Keratinocyte (primary cell): Measurements from ENCODE around the gene HSFX1. TPM values are rescaled to one million over a fixed set of nuclear protein-coding genes. Genes with fewer than 3 reads are reported as not detected.

ENCODE experiments used
- DNase-seq: peaks from one replicate; pipeline ENCODE4 v3.0.0-alpha.2; 2011; ENCODE audit warnings: low read depth, missing footprints, low spot score
- FAIRE-seq: peaks from 2 replicates; lab custom pipeline; 2011; peaks lifted over from hg19 to GRCh38; lab: Jason Lieb, UNC
- H2AFZ ChIP-seq: 2 replicates; pipeline ENCODE4 v1.6.0; 2012; ENCODE audit warnings: low read length, control low read depth, inconsistent platforms; ENCODE audit not compliant: control insufficient read depth
- H3K27ac ChIP-seq: 2 replicates; pipeline ENCODE4 v1.5.1; 2011; ENCODE audit warnings: low read length; ENCODE audit not compliant: control insufficient read depth, insufficient read depth
- H3K27me3 ChIP-seq: 3 replicates; pipeline ENCODE4 v1.6.0; 2011; ENCODE audit warnings: low read length; ENCODE audit not compliant: control insufficient read depth, insufficient read depth; ENCODE audit errors: extremely low read depth
- H3K36me3 ChIP-seq, 2 experiments: 2 replicates in 1 of 2; 3 replicates in 1 of 2; pipeline ENCODE4 v1.5.1; 2011; ENCODE audit warnings: low read length in 2 of 2, mild to moderate bottlenecking in 1 of 2; ENCODE audit not compliant: control insufficient read depth in 2 of 2, insufficient read depth in 2 of 2; ENCODE audit errors: extremely low read depth in 1 of 2
- H3K4me1 ChIP-seq: 3 replicates; pipeline ENCODE4 v1.5.1; 2011; ENCODE audit warnings: low read length; ENCODE audit not compliant: control insufficient read depth, insufficient read depth; ENCODE audit errors: extremely low read depth
- H3K4me2 ChIP-seq: 3 replicates; pipeline ENCODE4 v1.6.0; 2011; ENCODE audit warnings: low read depth, low read length; ENCODE audit not compliant: control insufficient read depth, insufficient read depth; ENCODE audit errors: extremely low read depth
- H3K4me3 ChIP-seq, 3 experiments: fragments of 200-600 bp in 1 of 3; sonication (generic) in 1 of 3; 2 replicates in 2 of 3; 3 replicates in 1 of 3; pipeline ENCODE4 v1.5.1; 2011 to 2016; ENCODE audit warnings: low read length in 3 of 3, mild to moderate bottlenecking in 3 of 3, control low read depth in 2 of 3, inconsistent platforms in 1 of 3, low read depth in 1 of 3, mixed read lengths in 1 of 3, mixed run types in 1 of 3, moderate library complexity in 1 of 3; ENCODE audit not compliant: control insufficient read depth in 2 of 3, insufficient read depth in 2 of 3; ENCODE audit errors: extremely low read depth in 1 of 3
- H3K79me2 ChIP-seq: 2 replicates; pipeline ENCODE4 v1.6.0; 2012; ENCODE audit warnings: low read length; ENCODE audit not compliant: control insufficient read depth, insufficient read depth
- H3K9ac ChIP-seq: 3 replicates; pipeline ENCODE4 v1.6.0; 2011; ENCODE audit warnings: low read length; ENCODE audit not compliant: control insufficient read depth, insufficient read depth; ENCODE audit errors: extremely low read depth
- H3K9me1 ChIP-seq: 3 replicates; pipeline ENCODE4 v1.6.0; 2011; ENCODE audit warnings: low read length; ENCODE audit not compliant: control insufficient read depth, insufficient read depth; ENCODE audit errors: extremely low read depth
- H3K9me3 ChIP-seq: 2 replicates; pipeline ENCODE4 v1.5.1; 2012; ENCODE audit warnings: low read depth, low read length; ENCODE audit not compliant: control insufficient read depth
- H4K20me1 ChIP-seq: 3 replicates; pipeline ENCODE4 v1.6.0; 2011; ENCODE audit warnings: low read length; ENCODE audit not compliant: control insufficient read depth, insufficient read depth; ENCODE audit errors: extremely low read depth
- CTCF ChIP-seq, 3 experiments: IDR thresholded peaks in 1 of 3; conservative IDR thresholded peaks in 1 of 3; optimal IDR thresholded peaks in 1 of 3; 2 replicates in 2 of 3; 3 replicates in 1 of 3; pipeline versions ENCODE3 to v1.5.1; 2011; ENCODE audit warnings: low read length in 3 of 3, mild to moderate bottlenecking in 3 of 3, moderate library complexity in 2 of 3, control low read depth in 1 of 3, inconsistent platforms in 1 of 3; ENCODE audit not compliant: insufficient read depth in 2 of 3; ENCODE audit errors: extremely low read depth in 1 of 3
- EZH2 ChIP-seq: IDR thresholded peaks from one replicate; pipeline ENCODE4 v1.6.1; 2012; ENCODE audit warnings: inconsistent platforms, mild to moderate bottlenecking, low read length, moderate library complexity
- dilution Hi-C: fragments of 300-500 bp; cut with MboI; formaldehyde crosslinking; loops from one replicate; pipeline ENCODE4 v1.7.0; 2020; ENCODE audit warnings: low sequenced_read_pairs; ENCODE audit not compliant: extremely low pct_ligation_motif_present
- polyA plus RNA-seq, 5 experiments: library from polyadenylated mRNA; depleted of rRNA in 3 of 5; stranded (reverse) in 3 of 5; stranded (forward) in 1 of 5; unstranded in 1 of 5; fragments of >200 nt; gene quantifications; 1 replicate in 1 of 5; 2 replicates in 3 of 5; 3 replicates in 1 of 5; pipeline versions ENCODE4 v1.2.1 to v1.2.3, GENCODE V29; 2011 to 2012; ENCODE audit warnings: missing spikeins in 2 of 5, low read depth in 1 of 5, low replicate concordance in 1 of 5

The HSFX1 gene
- polyA plus RNA-seq, 1 donor (not counting 4 experiments of a cell fraction or from before 2014, with no cell fraction given), result not detected

- FAIRE-seq (no peak), DNase-seq (no peak)
- TF ChIP-seq EZH2 (no peak), CTCF (optimal IDR thresholded peaks at IDR 0.05 in 1 of 3, IDR thresholded peaks at IDR 0.05 in 1 of 3, conservative IDR thresholded peaks at IDR 0.05 in 1 of 3; ENCODE audit: extremely low read depth in 1 of 3, insufficient read depth in 2 of 3, low read length in 3 of 3) (no peak)
- no peaks in the 10 kb centered on the region for H4K20me1 ChIP-seq
- H3K4me2 ChIP-seq, result no peak overlapping the region
- H2AFZ ChIP-seq, result no peak overlapping the region
- H3K9me3 ChIP-seq, result no peaks in the 10 kb centered on the region
- H3K36me3 ChIP-seq, result no peaks in the 10 kb centered on the region
- no peak overlapping the region for H3K4me3 ChIP-seq
- H3K27me3 ChIP-seq, result no peaks in the 10 kb centered on the region
- no peak overlapping the region for H3K27ac ChIP-seq
- no peaks in the 10 kb centered on the region for H3K79me2 ChIP-seq
- H3K9me1 ChIP-seq, result no peaks in the 10 kb centered on the region
- dilution Hi-C loops, result no loop called here
- H3K9ac ChIP-seq, result no peak overlapping the region
- H3K4me1 ChIP-seq, result no peaks in the 10 kb centered on the region
These were observed 26.1 kb downstream of the HSFX1 start for GRCh38 chrX:149799938-149800337.

GRCh38 chrX:149803458-149804062 lies 29.7 kb downstream of the HSFX1 start:
- Histone ChIP-seq H2AFZ (no peak overlapping the region), H3K4me1 (no peaks in the 10 kb centered on the region), H3K27ac (no peak overlapping the region), H3K79me2 (no peaks in the 10 kb centered on the region), H3K9me1 (no peaks in the 10 kb centered on the region), H4K20me1 (no peaks in the 10 kb centered on the region), H3K4me3 (no peak overlapping the region), H3K9me3 (no peaks in the 10 kb centered on the region), H3K9ac (no peak overlapping the region), H3K36me3 (no peaks in the 10 kb centered on the region), H3K4me2 (no peak overlapping the region), H3K27me3 (no peaks in the 10 kb centered on the region)
- dilution Hi-C loops, result no loop called here
- no peak for TF ChIP-seq EZH2
- no peak for TF ChIP-seq CTCF (optimal IDR thresholded peaks at IDR 0.05 in 1 of 3, IDR thresholded peaks at IDR 0.05 in 1 of 3, conservative IDR thresholded peaks at IDR 0.05 in 1 of 3; ENCODE audit: extremely low read depth in 1 of 3, insufficient read depth in 2 of 3, low read length in 3 of 3)
- DNase-seq (no peak), FAIRE-seq (no peak)
